H1 (cell line): ENCODE data around the gene USP24. TPM values are rescaled to one million over a fixed set of nuclear protein-coding genes. Genes with fewer than 3 reads are reported as not detected.

ENCODE experiments used
- CTCF ChIA-PET: fragments of 300-600 bp; sonication (Branson Sonifier 250); formaldehyde crosslinking; loops from one replicate; lab custom pipeline; 2021; ENCODE audit not compliant: partially characterized antibody; lab: Charles Lee
- POLR2A ChIA-PET: fragments of 300-600 bp; sonication (Branson Sonifier 250); formaldehyde crosslinking; loops from one replicate; lab custom pipeline; 2021; ENCODE audit warnings: inconsistent platforms; ENCODE audit not compliant: partially characterized antibody; lab: Charles Lee
- DNase-seq, 2 experiments: peaks; one replicate each; pipeline versions ENCODE4 v3.0.0 to v3.0.0-alpha.2; 2010 to 2022; ENCODE audit warnings: low spot score in 2 of 2, low read depth in 1 of 2, mixed read lengths in 1 of 2
- FAIRE-seq: peaks from 2 replicates; lab custom pipeline; 2011; peaks lifted over from hg19 to GRCh38; lab: Jason Lieb, UNC
- H2AFZ ChIP-seq: 2 replicates; pipeline ENCODE4 v1.8.1; 2012; ENCODE audit warnings: low read length, inconsistent platforms
- H2AK5ac ChIP-seq: 2 replicates; pipeline ENCODE4 v1.6.1; 2013; ENCODE audit warnings: low read depth, low read length
- H2BK120ac ChIP-seq: replicated peaks from 2 replicates; pipeline ENCODE3; 2013; ENCODE audit warnings: low read depth, low read length, inconsistent platforms
- H2BK12ac ChIP-seq: 2 replicates; pipeline ENCODE4 v1.6.1; 2013; ENCODE audit warnings: low read depth, low read length
- H2BK15ac ChIP-seq: 2 replicates; pipeline ENCODE4 v1.6.1; 2013; ENCODE audit warnings: low read length
- H2BK20ac ChIP-seq: 2 replicates; pipeline ENCODE4 v1.6.1; 2013; ENCODE audit warnings: low read length
- H2BK5ac ChIP-seq: 2 replicates; pipeline ENCODE4 v1.6.1; 2013; ENCODE audit warnings: low read depth, low read length
- H3K14ac ChIP-seq: 2 replicates; pipeline ENCODE4 v1.6.1; 2013; ENCODE audit warnings: inconsistent platforms; ENCODE audit not compliant: insufficient read length
- H3K18ac ChIP-seq: 2 replicates; pipeline ENCODE4 v1.6.1; 2013; ENCODE audit warnings: low read length; ENCODE audit errors: extremely low read depth
- H3K23ac ChIP-seq: 2 replicates; pipeline ENCODE4 v1.6.1; 2013; ENCODE audit warnings: inconsistent platforms; ENCODE audit not compliant: insufficient read length
- H3K23me2 ChIP-seq: 2 replicates; pipeline ENCODE4 v1.6.1; 2013; ENCODE audit warnings: low read depth, low read length
- H3K27ac ChIP-seq: 2 replicates; pipeline ENCODE4 v1.6.1; 2011; ENCODE audit warnings: low read depth, low read length, inconsistent platforms
- H3K27me3 ChIP-seq, 4 experiments: replicated peaks in 1 of 4; 1 replicate in 1 of 4; 2 replicates in 3 of 4; pipeline versions ENCODE4 v1.6.1 to v1.8.1; 2011 to 2013; ENCODE audit warnings: low read length in 3 of 4, mild to moderate bottlenecking in 3 of 4, inconsistent platforms in 2 of 4, mixed read lengths in 2 of 4, moderate library complexity in 1 of 4; ENCODE audit not compliant: control insufficient read depth in 3 of 4, insufficient read depth in 3 of 4; ENCODE audit errors: extremely low read depth in 1 of 4
- H3K36me3 ChIP-seq, 4 experiments: 2 replicates each; pipeline versions ENCODE4 v1.6.1 to v1.8.1; 2011 to 2013; ENCODE audit warnings: mild to moderate bottlenecking in 4 of 4, low read length in 3 of 4, moderate library complexity in 2 of 4, control low read depth in 1 of 4, inconsistent platforms in 1 of 4; ENCODE audit not compliant: insufficient read depth in 4 of 4, control insufficient read depth in 2 of 4
- H3K4ac ChIP-seq: replicated peaks from 2 replicates; pipeline ENCODE3; 2013; ENCODE audit warnings: low read length, low read depth, mixed read lengths, inconsistent platforms; ENCODE audit not compliant: insufficient read length
- H3K4me1 ChIP-seq, 4 experiments: replicated peaks in 1 of 4; 1 replicate in 1 of 4; 2 replicates in 3 of 4; pipeline versions ENCODE4 v1.6.1 to v1.8.1; 2011 to 2013; ENCODE audit warnings: low read length in 3 of 4, inconsistent platforms in 2 of 4, mixed read lengths in 1 of 4; ENCODE audit not compliant: insufficient read depth in 4 of 4, control insufficient read depth in 3 of 4
- H3K4me2 ChIP-seq, 2 experiments: 2 replicates each; pipeline versions ENCODE4 v1.6.1 to v1.8.1; 2011 to 2013; ENCODE audit warnings: low read depth in 2 of 2, low read length in 2 of 2, control low read depth in 1 of 2, inconsistent platforms in 1 of 2, mild to moderate bottlenecking in 1 of 2; ENCODE audit not compliant: insufficient read depth in 1 of 2
- H3K4me3 ChIP-seq, 4 experiments: fragments of 200-600, 300-600 bp in 1 of 4; sonication (generic), shearing (Covaris generic), sonication (Bioruptor Twin) in 1 of 4; 2 replicates each; pipeline versions ENCODE4 v1.5.1 to v1.8.1; 2011 to 2016; ENCODE audit warnings: low read length in 4 of 4, low read depth in 3 of 4, control low read depth in 2 of 4, inconsistent platforms in 2 of 4, mild to moderate bottlenecking in 2 of 4, mixed read lengths in 1 of 4, moderate library complexity in 1 of 4; ENCODE audit not compliant: insufficient read depth in 2 of 4; ENCODE audit errors: extremely low read depth in 1 of 4
- H3K56ac ChIP-seq: replicated peaks from 2 replicates; pipeline ENCODE3; 2013; ENCODE audit warnings: low read depth, mild to moderate bottlenecking, mixed read lengths, low read length, inconsistent platforms; ENCODE audit not compliant: insufficient read length
- H3K79me1 ChIP-seq: 2 replicates; pipeline ENCODE4 v1.6.1; 2013; ENCODE audit warnings: low read depth, low read length, control low read depth
- H3K79me2 ChIP-seq, 2 experiments: 2 replicates each; pipeline versions ENCODE4 v1.6.1 to v1.8.1; 2012 to 2013; ENCODE audit warnings: low read length in 2 of 2, mild to moderate bottlenecking in 2 of 2, inconsistent platforms in 1 of 2; ENCODE audit not compliant: insufficient read depth in 2 of 2, control insufficient read depth in 1 of 2
- H3K9ac ChIP-seq, 4 experiments: replicated peaks in 1 of 4; 1 replicate in 1 of 4; 2 replicates in 3 of 4; pipeline versions ENCODE4 v1.6.1 to v1.8.1; 2011 to 2013; ENCODE audit warnings: low read depth in 3 of 4, low read length in 3 of 4, control low read depth in 2 of 4, mild to moderate bottlenecking in 2 of 4, moderate library complexity in 2 of 4, inconsistent platforms in 1 of 4; ENCODE audit errors: extremely low read depth in 1 of 4
- H3K9me3 ChIP-seq, 2 experiments: 2 replicates each; pipeline versions ENCODE4 v1.6.1 to v1.8.1; 2012 to 2013; ENCODE audit warnings: mild to moderate bottlenecking in 2 of 2, moderate library complexity in 2 of 2, control low read depth in 1 of 2, inconsistent platforms in 1 of 2, low read depth in 1 of 2, low read length in 1 of 2, mixed read lengths in 1 of 2; ENCODE audit not compliant: insufficient read depth in 2 of 2
- H4K20me1 ChIP-seq, 2 experiments: replicated peaks in 1 of 2; 2 replicates each; pipeline versions ENCODE3 to v1.8.1; 2011 to 2013; ENCODE audit warnings: inconsistent platforms in 2 of 2, low read length in 2 of 2, mild to moderate bottlenecking in 1 of 2; ENCODE audit not compliant: insufficient read depth in 2 of 2, control insufficient read depth in 1 of 2
- H4K5ac ChIP-seq: 2 replicates; pipeline ENCODE4 v1.6.1; 2013; ENCODE audit warnings: low read length, low read depth, mixed read lengths, inconsistent platforms; ENCODE audit not compliant: insufficient read length
- H4K8ac ChIP-seq: 2 replicates; pipeline ENCODE4 v1.8.0; 2013; ENCODE audit warnings: mild to moderate bottlenecking, moderate library complexity, low read length, inconsistent platforms; ENCODE audit not compliant: insufficient read depth; ENCODE audit errors: extremely low read depth
- H4K91ac ChIP-seq: replicated peaks from 2 replicates; pipeline ENCODE3; 2013; ENCODE audit warnings: low read length, mixed read lengths, inconsistent platforms; ENCODE audit not compliant: insufficient read length
- ASH2L ChIP-seq: fragments of 200-600, 300-600 bp; sonication (generic); IDR thresholded peaks from one replicate; pipeline ENCODE4 v1.7.1; 2017; ENCODE audit warnings: low read length
- CHD1 ChIP-seq: IDR thresholded peaks from 2 replicates; pipeline ENCODE4 v1.6.1; 2012; ENCODE audit warnings: low read depth, low read length, improper control_type of control experiment
- KDM5A ChIP-seq: fragments of 200-600 bp; IDR thresholded peaks from 2 replicates; pipeline ENCODE4 v1.7.1; 2012; ENCODE audit warnings: mild to moderate bottlenecking, low read length, inconsistent platforms, mixed read lengths
- MAFK ChIP-seq: IDR thresholded peaks from 2 replicates; pipeline ENCODE4 v1.6.1; 2012; ENCODE audit warnings: low read depth, mild to moderate bottlenecking, improper control_type of control experiment, low read length
- WGBS, 2 experiments: shearing (Covaris generic) in 1 of 2; methylation state at CpG; one replicate each; pipeline versions ENCODE4 v1.1.6 to v1.1.7; 2013 to 2015; ENCODE audit warnings: low lambda C conversion rate in 2 of 2, mixed read lengths in 2 of 2, inconsistent platforms in 1 of 2, low coverage in 1 of 2, missing lambda C conversion rate in 1 of 2; ENCODE audit not compliant: insufficient replicate concordance in 2 of 2, insufficient coverage in 1 of 2, insufficient read length in 1 of 2; ENCODE audit errors: extremely low coverage in 1 of 2, missing lambda C conversion rate in 1 of 2; 5-methylcytosine and 5-hydroxymethylcytosine counted together
- polyA plus RNA-seq, 7 experiments: library from polyadenylated mRNA; depleted of rRNA in 3 of 7; stranded (reverse) in 5 of 7; unstranded in 2 of 7; fragments of >200 nt in 5 of 7; fragments of 200-250 nt in 2 of 7; gene quantifications; 1 replicate in 5 of 7; 2 replicates in 1 of 7; 4 replicates in 1 of 7; pipeline versions ENCODE4 v1.2.1 to v1.2.3, GENCODE V29; 2011 to 2013; ENCODE audit warnings: missing spikeins in 2 of 7, mixed read lengths in 2 of 7
- total RNA-seq: library from RNA; stranded (reverse); fragmentation: NEBNext Ultra II Directional; extraction: Animal tissue kit (Norgen Biotek cat#: 25700); gene quantifications from 2 replicates; pipeline ENCODE4 v1.2.1, GENCODE V29; 2021
- TF ChIP-seq, protein P1 (sequence below): IDR thresholded peaks from 2 replicates; pipeline ENCODE4 v1.6.1; 2012; ENCODE audit warnings: low read length, inconsistent platforms

USP24 gene
- total and polyA plus RNA-seq, 2 of the 8 experiments (the other 6 are each of a cell fraction or from before 2014, with no cell fraction given), result 11.1 to 34.6 TPM

DNA sequence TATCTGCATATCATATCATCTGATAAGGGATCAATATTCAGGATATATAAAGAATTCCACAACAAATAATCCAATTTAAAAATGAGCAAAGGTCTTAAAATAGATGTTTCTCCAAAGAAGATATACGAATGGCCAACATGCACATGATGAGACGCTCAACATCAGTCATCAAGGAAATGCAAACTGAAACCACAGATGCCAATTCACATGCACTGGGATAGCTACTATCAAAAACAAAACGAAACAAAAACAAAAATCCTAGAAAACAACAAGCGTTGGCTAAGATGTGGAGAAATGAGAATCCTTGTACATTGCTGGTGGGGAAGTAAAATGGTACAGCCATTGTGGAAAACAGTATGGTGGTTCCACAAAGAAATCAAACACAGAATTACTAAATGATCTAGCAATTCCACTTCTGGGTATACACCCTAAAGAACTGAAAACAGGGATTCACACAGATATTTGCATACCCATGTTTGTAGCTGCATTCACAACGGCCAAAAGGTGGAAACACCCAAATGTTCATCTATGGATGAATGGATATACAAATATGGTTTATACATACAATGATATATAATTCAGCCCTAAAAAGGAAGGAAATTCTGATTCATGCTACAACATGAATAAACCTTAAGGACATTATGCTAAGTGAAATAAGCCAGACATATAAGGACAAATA is 96.4 kb downstream of the USP24 start:
- 98% methylated on average over 5 of the region's 5 CpGs; no CpG with 5 or more reads in 1 of the 2 experiments for WGBS, 2 experiments
- DNase-seq, result no peak
- TF ChIP-seq KDM5A (no peak), ASH2L (no peak), CHD1 (no peak), MAFK (no peak)
- TF ChIP-seq, protein P1, sequence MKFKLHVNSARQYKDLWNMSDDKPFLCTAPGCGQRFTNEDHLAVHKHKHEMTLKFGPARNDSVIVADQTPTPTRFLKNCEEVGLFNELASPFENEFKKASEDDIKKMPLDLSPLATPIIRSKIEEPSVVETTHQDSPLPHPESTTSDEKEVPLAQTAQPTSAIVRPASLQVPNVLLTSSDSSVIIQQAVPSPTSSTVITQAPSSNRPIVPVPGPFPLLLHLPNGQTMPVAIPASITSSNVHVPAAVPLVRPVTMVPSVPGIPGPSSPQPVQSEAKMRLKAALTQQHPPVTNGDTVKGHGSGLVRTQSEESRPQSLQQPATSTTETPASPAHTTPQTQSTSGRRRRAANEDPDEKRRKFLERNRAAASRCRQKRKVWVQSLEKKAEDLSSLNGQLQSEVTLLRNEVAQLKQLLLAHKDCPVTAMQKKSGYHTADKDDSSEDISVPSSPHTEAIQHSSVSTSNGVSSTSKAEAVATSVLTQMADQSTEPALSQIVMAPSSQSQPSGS, result no peak
- CTCF ChIA-PET, result no interaction called here
- H3K79me1 ChIP-seq, result no peaks in the 10 kb centered on the region; the same call in 1 of the 2 replicates
- H4K91ac ChIP-seq, result no peak overlapping the region
- no peak overlapping the region for H2BK5ac ChIP-seq
- no peak overlapping the region for H4K5ac ChIP-seq
- H3K27ac ChIP-seq, result no peak overlapping the region
- H3K4me3 ChIP-seq, result no peak overlapping the region
- peaks cover 5 to 48% (median 31%) of the 10 kb centered on the region in 4 experiments; a peak in 7 of 8 replicates for H3K36me3 ChIP-seq
- no peak overlapping the region for H3K56ac ChIP-seq
- H3K79me2 ChIP-seq, result no peaks in the 10 kb centered on the region
- H2BK12ac ChIP-seq, result no peak overlapping the region
- no peak overlapping the region for H3K14ac ChIP-seq
- H2BK15ac ChIP-seq, result no peak overlapping the region
- no peaks in the 10 kb centered on the region for H3K23me2 ChIP-seq
- no peak overlapping the region for H2AFZ ChIP-seq
- H3K4me2 ChIP-seq, result no peak overlapping the region
- no peak overlapping the region for H4K8ac ChIP-seq
- H3K4ac ChIP-seq, result no peak overlapping the region
- H3K23ac ChIP-seq, result no peak overlapping the region
- H3K4me1 ChIP-seq, result no peaks in the 10 kb centered on the region
- peaks cover 0 to 2% of the 10 kb centered on the region in 2 experiments for H4K20me1 ChIP-seq
- no peak overlapping the region for H2BK120ac ChIP-seq
- H2BK20ac ChIP-seq, result no peak overlapping the region
- FAIRE-seq, result no peak
- POLR2A ChIA-PET, result no interaction called here
- H3K27me3 ChIP-seq, result no peaks in the 10 kb centered on the region; a peak in 1 of 7 replicates
- H3K18ac ChIP-seq, result no peak overlapping the region
- H2AK5ac ChIP-seq, result no peak overlapping the region
- H3K9ac ChIP-seq, result no peak overlapping the region
- H3K9me3 ChIP-seq, result no peaks in the 10 kb centered on the region
